Fibroblast of the aortic adventitia (primary cell): Measurements from ENCODE around the gene DHTKD1. TPM values are rescaled to one million over a fixed set of nuclear protein-coding genes. Genes with fewer than 3 reads are reported as not detected.

Experiments used
- DNase-seq: peaks from one replicate; pipeline ENCODE4 v3.0.0-alpha.2; 2010; ENCODE audit warnings: low read depth
- H3K4me3 ChIP-seq: 2 replicates; pipeline ENCODE4 v1.5.1; 2011; ENCODE audit warnings: low read depth, mild to moderate bottlenecking, control low read depth, low read length, moderate library complexity
- CTCF ChIP-seq: IDR thresholded peaks from 2 replicates; pipeline ENCODE4 v1.5.1; 2011; ENCODE audit warnings: mild to moderate bottlenecking, low read length, control low read depth, inconsistent platforms; ENCODE audit not compliant: insufficient read depth
- total RNA-seq: library from RNA; depleted of rRNA; stranded (reverse); fragments of >200 nt; gene quantifications from 2 replicates; pipeline ENCODE4 v1.2.3, GENCODE V29; 2012; ENCODE audit warnings: low replicate concordance

The DHTKD1 gene
- total RNA-seq, 1 donor: 30.9 TPM

GRCh38 chr10:12048547-12048946 is 20.2 kb upstream of the DHTKD1 start:
- H3K4me3 ChIP-seq: no peak overlapping the region
- TF ChIP-seq CTCF: no peak
- DNase-seq: no peak

GRCh38 chr10:12050528-12050927 is 18.2 kb upstream of the DHTKD1 start:
- DNase-seq: no peak
- H3K4me3 ChIP-seq: no peak overlapping the region
- no peak for TF ChIP-seq CTCF

- DNase-seq: no peak
- H3K4me3 ChIP-seq: no peak overlapping the region
- TF ChIP-seq CTCF: no peak
Measured at GRCh38 chr10:12051241-12051640, 17.5 kb upstream of the DHTKD1 start.

GRCh38 chr10:12055732-12056131 is 13.0 kb upstream of the DHTKD1 start:
- TF ChIP-seq CTCF: no peak
- DNase-seq: no peak

GRCh38 chr10:12056748-12057147 is 12.0 kb upstream of the DHTKD1 start:
- H3K4me3 ChIP-seq: no peak overlapping the region
- TF ChIP-seq CTCF: no peak
- peak; percentile 60 for DNase-seq

More at GRCh38 chr10:12055732-12056131, 13.0 kb upstream of the DHTKD1 start:
- no peak overlapping the region for H3K4me3 ChIP-seq

- H3K4me3 ChIP-seq: no peak overlapping the region
- no peak for TF ChIP-seq CTCF
- no peak for DNase-seq
Measured at GRCh38 chr10:12061124-12061523, 7.6 kb upstream of the DHTKD1 start.

- no peak for TF ChIP-seq CTCF
- no peak overlapping the region for H3K4me3 ChIP-seq
Measured at GRCh38 chr10:12062754-12063482, 5.8 kb upstream of the DHTKD1 start.

More at GRCh38 chr10:12062754-12063482, 5.8 kb upstream of the DHTKD1 start:
- no peak for DNase-seq
